Measurements from ENCODE around the gene BMX. TPM values are rescaled to one million over a fixed set of nuclear protein-coding genes. Genes with fewer than 3 reads are reported as not detected.

The BMX gene
- total RNA-seq, 4 donors from 2014 or later = 1.9 to 4.4 (median 2.9) TPM

DNA sequence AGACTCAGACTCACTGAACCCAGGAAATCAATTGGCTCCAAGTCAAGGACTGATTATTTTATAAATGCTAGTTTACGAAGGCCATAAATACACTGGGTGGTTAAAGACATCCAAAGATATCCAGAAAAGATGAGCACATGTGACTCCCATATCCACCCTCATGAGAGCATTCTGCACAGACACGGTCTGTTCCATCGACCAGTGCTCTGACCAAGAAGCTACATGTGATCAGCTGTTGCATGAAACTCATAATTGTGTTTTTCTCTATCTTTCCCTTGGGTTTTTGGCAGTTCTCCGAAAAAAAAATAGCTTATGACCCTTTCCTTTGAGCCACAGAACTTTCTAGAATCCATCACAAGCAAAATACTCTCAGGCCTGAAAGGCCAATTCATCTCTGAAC is 4.8 kb upstream of the BMX start:
- WGBS, 2 donors (ENCODE audit: low coverage in 1 of 2) = 76 to 83% methylated on average over 2 to 4 of the region's 4 CpGs
- Histone ChIP-seq H3K9me3 (no peaks in the 10 kb centered on the region), H3K36me3 (peaks cover 0 to 2% of the 10 kb centered on the region in 2 donors), H3K27me3 (no peaks in the 10 kb centered on the region), H3K27ac (no peak overlapping the region), H3K4me3 (no peak overlapping the region), H3K4me1 (peaks cover 0 to 12% (median 0%) of the 10 kb centered on the region in 3 donors)
- TF ChIP-seq EP300 (IDR thresholded peaks at IDR 0.05) (no peak), POLR2A (IDR thresholded peaks at IDR 0.05) (no peak), POLR2AphosphoS5 (IDR thresholded peaks at IDR 0.05) (no peak)
- TF ChIP-seq, protein P1, sequence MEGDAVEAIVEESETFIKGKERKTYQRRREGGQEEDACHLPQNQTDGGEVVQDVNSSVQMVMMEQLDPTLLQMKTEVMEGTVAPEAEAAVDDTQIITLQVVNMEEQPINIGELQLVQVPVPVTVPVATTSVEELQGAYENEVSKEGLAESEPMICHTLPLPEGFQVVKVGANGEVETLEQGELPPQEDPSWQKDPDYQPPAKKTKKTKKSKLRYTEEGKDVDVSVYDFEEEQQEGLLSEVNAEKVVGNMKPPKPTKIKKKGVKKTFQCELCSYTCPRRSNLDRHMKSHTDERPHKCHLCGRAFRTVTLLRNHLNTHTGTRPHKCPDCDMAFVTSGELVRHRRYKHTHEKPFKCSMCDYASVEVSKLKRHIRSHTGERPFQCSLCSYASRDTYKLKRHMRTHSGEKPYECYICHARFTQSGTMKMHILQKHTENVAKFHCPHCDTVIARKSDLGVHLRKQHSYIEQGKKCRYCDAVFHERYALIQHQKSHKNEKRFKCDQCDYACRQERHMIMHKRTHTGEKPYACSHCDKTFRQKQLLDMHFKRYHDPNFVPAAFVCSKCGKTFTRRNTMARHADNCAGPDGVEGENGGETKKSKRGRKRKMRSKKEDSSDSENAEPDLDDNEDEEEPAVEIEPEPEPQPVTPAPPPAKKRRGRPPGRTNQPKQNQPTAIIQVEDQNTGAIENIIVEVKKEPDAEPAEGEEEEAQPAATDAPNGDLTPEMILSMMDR (IDR thresholded peaks at IDR 0.05) = no peak
- no peak for ATAC-seq

DNA sequence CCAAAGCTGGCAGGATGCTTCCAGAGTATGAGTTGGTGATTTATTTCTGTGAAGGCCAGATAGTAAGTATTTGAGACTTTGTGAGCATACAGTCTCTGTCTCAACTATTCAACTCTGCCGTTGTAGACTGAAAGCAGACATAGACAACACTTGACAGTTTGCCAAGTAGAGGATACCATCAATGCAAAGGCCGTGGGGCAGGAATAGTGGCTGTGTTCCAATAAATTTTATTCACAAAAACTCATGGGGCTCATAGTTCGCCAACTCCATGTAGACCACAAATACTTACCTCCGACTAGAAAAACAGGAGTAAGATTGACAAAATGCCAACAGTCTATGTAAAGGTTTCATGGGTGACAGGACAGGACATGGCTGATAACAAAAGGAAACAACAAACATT is 3.8 kb upstream of the BMX start:
- no peak overlapping the region for H3K27ac ChIP-seq
- no peak for TF ChIP-seq POLR2A (IDR thresholded peaks at IDR 0.05)
- TF ChIP-seq, protein P1 (IDR thresholded peaks at IDR 0.05) = no peak
- TF ChIP-seq EP300 (IDR thresholded peaks at IDR 0.05) = no peak
- TF ChIP-seq POLR2AphosphoS5 (IDR thresholded peaks at IDR 0.05) = no peak
- no peaks in the 10 kb centered on the region for H3K27me3 ChIP-seq
- H3K4me1 ChIP-seq = peaks cover 0 to 8% (median 0%) of the 10 kb centered on the region in 3 donors
- 72% methylated on average over 2 of the region's 4 CpGs; no CpG with 5 or more reads in 1 of the 2 donors for WGBS, 2 donors (ENCODE audit: low coverage in 1 of 2)
- H3K4me3 ChIP-seq = no peak overlapping the region
- no peaks in the 10 kb centered on the region for H3K9me3 ChIP-seq
- no peaks in the 10 kb centered on the region for H3K36me3 ChIP-seq
- ATAC-seq = no peak

- Histone ChIP-seq H3K4me1 (no peaks in the 10 kb centered on the region), H3K9me3 (no peaks in the 10 kb centered on the region), H3K4me3 (no peak overlapping the region), H3K27ac (no peak overlapping the region), H3K36me3 (no peaks in the 10 kb centered on the region), H3K27me3 (no peaks in the 10 kb centered on the region)
- ATAC-seq = no peak
- 7 to 14% methylated on average over 4 of the region's 4 CpGs for WGBS, 2 donors (ENCODE audit: low coverage in 1 of 2)
- TF ChIP-seq, protein P1 (IDR thresholded peaks at IDR 0.05) = peak; percentile 22 to 60 (median 32)
- TF ChIP-seq POLR2A (IDR thresholded peaks at IDR 0.05) (no peak), EP300 (IDR thresholded peaks at IDR 0.05) (no peak), POLR2AphosphoS5 (IDR thresholded peaks at IDR 0.05) (no peak)
These were observed 2.7 kb upstream of the BMX start for GRCh38 chrX:15497865-15498264.

GRCh38 chrX:15498741-15499140 is 1.9 kb upstream of the BMX start:
- WGBS, 2 donors (ENCODE audit: low coverage in 1 of 2) = 50 to 57% methylated on average over 1 of the region's 2 CpGs
- no peak overlapping the region for H3K4me3 ChIP-seq
- no peak for TF ChIP-seq EP300 (IDR thresholded peaks at IDR 0.05)
- TF ChIP-seq, protein P1 (IDR thresholded peaks at IDR 0.05) = no peak
- TF ChIP-seq POLR2AphosphoS5 (IDR thresholded peaks at IDR 0.05) = no peak
- TF ChIP-seq POLR2A (IDR thresholded peaks at IDR 0.05) = no peak
- no peak overlapping the region for H3K27ac ChIP-seq
- no peaks in the 10 kb centered on the region for H3K36me3 ChIP-seq
- no peaks in the 10 kb centered on the region for H3K27me3 ChIP-seq
- no peak for ATAC-seq
- H3K4me1 ChIP-seq = no peaks in the 10 kb centered on the region
- no peaks in the 10 kb centered on the region for H3K9me3 ChIP-seq

- Histone ChIP-seq H3K36me3 (no peaks in the 10 kb centered on the region), H3K27me3 (no peaks in the 10 kb centered on the region), H3K27ac (no peak overlapping the region), H3K9me3 (no peaks in the 10 kb centered on the region), H3K4me3 (no peak overlapping the region), H3K4me1 (no peaks in the 10 kb centered on the region)
- WGBS, 2 donors (ENCODE audit: low coverage in 1 of 2) = 71 to 77% methylated on average over 2 to 3 of the region's 3 CpGs
- TF ChIP-seq EP300 (IDR thresholded peaks at IDR 0.05) = no peak
- no peak for TF ChIP-seq POLR2A (IDR thresholded peaks at IDR 0.05)
- TF ChIP-seq POLR2AphosphoS5 (IDR thresholded peaks at IDR 0.05) = no peak
- ATAC-seq = no peak
These were observed 631 bp upstream of the BMX start for GRCh38 chrX:15499976-15500375.

Measured in gastroesophageal sphincter (tissue), 4 donors.